Loucy (cell line): ENCODE data around the gene KRT79.

ENCODE experiments used
- CTCF ChIP-seq: fragments of 200-600 bp; sonication (generic); conservative IDR thresholded peaks from 2 replicates; pipeline ENCODE4 v1.5.1; 2014; ENCODE audit warnings: mild to moderate bottlenecking, antibody characterized with exemption, low read length
- EZH2phosphoT487 ChIP-seq: fragments of 200-600 bp; IDR thresholded peaks from 2 replicates; pipeline ENCODE4 v1.6.1; 2018; ENCODE audit warnings: antibody characterized with exemption, mild to moderate bottlenecking, moderate library complexity, borderline replicate concordance

GRCh38 chr12:52808573-52809160 is 25.4 kb downstream of the KRT79 start:
- no peak for TF ChIP-seq CTCF
- no peak for TF ChIP-seq EZH2phosphoT487
